NCI-H2227 treated with DMSO at 0.1 percent for 48 hours (cell line): ENCODE data around the gene DENND1C.

Source experiments
- DNase-seq: peaks from one replicate; lab custom pipeline; 2025; lab: John Stamatoyannopoulos, UW

Gene DENND1C

DNA sequence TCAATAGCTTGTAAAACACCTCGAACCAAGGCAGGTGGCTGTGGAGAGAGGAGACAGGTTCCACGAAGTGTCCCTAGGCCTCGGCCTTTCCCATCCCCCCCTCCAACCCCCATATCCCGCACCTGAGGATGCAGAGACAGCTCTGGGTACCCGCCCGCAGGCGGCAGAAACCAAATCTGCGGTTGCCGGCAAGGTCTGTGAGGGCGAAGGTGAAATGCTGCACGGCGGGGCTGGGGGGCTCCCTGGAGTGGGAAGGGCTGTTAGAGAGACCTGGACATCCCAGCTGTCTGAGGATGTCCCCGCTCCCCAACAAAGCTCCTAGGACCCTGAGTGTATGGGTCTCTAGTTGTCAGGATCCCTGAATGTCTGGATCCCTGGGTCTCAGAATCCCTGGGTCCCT, 2.8 kb downstream of the DENND1C start:
- no peak for DNase-seq

DNA sequence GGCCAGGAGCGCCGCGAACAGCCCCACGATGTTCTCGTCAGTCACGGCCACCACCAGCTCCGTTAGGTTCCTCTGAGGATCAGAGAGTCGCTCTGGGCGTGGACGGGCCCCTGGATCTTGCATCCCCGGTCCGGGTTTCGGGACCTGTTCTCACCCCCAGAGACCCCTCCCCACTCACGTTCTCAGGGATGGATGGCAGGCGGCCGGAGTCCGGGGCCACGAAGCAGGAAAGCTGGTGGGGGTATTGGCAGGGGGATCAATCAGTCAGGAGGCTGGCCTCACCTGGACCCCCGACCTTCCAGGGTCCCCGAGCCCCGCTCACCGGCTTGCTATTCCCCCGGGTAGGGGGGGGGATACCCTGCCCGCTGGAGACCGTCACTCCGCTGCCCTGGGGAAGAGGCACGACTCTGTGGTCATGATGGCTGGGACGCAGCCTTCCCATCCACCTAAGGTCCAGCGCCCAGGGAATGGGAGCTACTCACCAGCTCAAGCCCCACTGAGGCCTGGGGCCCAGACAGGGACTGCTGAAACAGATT, 4.6 kb downstream of the DENND1C start:
- DNase-seq, result no peak

DNA sequence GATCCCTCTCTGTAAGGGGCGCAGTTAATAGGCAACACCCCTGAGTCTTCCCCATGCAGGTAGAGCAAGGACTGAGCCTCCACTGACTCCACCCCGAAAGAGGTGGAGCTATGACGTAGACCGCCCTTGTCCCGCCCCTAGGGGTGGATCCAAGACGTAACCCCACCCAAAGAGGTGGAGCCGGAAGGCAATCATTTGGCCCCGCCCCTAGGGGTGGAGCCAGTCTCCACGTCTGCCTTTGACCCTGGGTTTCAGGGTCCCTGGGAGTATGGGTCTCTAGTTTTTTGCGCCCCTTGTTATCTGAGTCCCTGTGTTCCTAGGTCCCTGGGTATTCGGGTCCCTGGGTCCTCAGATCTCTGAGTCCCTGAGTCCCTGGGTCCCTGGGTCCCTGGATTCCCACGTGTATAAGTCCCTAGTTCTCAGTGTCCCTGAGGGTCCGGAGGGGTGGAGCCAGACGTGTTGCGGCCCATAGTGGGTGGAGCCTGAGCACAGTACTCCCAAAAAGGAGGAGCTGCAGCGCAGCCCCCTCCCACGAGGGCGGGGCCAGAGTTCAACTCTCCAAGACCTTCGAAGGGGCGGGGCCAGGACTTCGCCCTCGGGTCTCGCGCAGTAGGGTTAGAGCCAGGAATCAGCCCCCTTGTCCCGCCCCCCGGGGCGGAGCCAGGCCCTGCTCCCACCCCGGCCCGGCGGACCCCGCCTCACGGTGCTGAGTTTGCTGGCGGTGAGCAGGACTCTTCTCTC, 5.3 kb downstream of the DENND1C start:
- peak; percentile 42 for DNase-seq

DNA sequence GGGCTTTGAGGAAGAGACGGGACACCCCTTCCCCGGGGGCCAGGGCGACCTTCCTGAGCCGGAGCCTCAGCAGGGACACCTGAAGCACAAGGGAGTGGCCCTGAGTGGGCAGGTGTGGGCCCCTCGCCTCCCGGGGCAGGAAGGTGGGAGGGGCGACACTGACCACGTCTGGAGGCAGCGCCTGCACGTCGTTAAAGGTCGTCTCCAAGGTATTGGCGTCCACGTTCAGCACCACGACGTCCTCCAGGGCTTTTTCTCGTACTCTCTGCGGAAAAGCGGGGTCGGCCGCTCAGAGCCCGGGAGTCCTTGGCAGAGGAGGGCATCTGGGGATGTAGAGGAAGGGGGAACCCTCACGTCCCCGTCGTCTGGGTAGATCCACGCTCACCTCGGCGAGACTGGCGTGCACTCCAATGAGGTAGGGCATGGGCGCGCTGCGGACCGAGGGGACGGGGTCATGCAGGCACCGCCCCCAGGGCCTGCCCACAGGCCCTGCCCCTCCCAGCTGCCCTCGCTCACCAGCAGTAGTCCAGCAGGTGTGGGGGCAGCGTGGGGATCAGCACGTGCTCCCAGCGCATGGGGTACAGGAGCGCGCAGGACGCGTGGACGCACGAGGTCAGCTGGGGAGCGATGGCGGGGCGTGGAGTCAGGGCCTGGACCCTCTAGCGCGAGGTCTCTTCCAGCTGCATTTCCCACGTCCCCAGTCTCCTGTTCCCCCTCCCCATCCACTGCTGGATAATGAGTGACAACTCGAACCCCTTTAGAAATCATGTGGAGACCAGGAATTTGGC, 6.1 kb downstream of the DENND1C start:
- no peak for DNase-seq

DNA sequence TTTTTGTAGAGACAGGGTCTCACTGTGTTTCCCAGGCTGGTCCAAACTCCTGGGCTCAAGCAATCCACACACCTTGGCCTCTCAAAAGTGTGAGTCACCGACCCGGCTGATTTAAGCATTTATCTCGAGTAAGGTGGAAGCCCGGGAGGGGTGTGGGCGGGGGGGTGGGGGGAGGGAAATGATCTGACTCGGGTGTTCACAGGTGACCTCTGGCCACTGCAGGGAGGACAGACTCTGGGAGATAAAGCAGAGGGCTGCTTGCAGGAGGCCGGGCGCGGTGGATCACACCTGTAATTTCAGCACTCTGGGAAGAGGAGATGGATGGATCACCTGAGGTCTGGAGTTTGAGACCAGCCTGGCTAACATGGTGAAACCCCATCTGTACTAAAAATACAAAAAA, 7.9 kb downstream of the DENND1C start:
- no peak for DNase-seq

DNA sequence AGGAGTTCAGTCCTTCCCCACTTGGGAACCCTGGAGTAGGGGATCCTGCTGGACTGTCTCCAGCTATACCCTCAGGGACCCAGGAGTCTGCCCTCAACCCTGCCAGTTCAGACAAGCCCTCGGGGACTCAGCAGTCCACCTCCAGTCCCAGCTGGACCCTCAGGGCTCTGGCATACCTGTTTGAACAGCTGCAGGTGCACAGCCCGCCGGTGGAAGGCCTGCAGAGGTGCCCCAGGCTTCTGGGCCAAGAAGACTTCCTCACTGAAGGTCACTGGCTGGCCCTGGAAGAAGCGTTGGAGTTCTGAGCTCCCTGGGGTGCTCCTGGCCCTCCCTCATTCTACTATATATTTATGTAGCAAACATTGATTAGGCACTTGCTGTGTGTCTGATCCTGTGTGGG, 8.9 kb downstream of the DENND1C start:
- DNase-seq, result no peak

DNA sequence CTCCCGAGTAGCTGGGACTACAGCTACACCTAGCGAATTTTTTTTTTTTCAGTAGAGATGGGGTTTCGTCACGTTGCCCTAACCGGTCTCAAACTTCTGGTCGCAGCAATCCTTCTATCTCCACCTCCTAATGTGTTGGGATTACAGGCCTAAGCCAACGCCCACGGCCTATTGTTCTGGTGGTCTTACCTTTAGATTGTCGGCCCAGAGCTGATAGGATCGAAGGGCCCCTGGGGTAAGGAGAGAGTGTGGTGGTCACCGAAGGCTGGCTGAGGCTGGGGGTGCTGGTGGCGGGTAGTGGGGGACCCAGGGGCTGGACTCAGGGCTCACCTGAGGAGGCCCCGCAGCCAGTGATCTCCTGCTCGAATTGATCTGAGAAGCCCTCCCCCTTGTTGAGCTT, 10.5 kb downstream of the DENND1C start:
- DNase-seq, result no peak

DNA sequence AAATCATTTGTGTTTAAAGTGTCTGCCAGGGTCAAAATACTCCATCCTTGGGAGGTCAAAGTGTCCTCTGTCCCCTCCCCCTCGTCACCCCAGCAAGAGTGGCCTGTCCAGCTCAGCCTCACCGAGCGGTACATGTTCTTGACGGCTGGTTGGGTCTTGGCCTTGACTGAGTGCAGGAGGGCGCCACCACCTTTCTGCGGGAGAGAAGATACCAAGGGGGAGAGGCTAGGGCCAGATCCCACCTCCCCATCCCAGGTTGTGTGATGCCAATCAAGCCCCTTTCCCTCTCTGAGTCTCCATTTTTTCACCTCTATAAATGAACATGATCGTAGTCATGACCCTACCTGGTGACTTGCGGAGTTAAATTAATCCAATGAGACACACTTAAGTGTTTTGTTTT, 11.4 kb downstream of the DENND1C start:
- DNase-seq, result no peak

DNA sequence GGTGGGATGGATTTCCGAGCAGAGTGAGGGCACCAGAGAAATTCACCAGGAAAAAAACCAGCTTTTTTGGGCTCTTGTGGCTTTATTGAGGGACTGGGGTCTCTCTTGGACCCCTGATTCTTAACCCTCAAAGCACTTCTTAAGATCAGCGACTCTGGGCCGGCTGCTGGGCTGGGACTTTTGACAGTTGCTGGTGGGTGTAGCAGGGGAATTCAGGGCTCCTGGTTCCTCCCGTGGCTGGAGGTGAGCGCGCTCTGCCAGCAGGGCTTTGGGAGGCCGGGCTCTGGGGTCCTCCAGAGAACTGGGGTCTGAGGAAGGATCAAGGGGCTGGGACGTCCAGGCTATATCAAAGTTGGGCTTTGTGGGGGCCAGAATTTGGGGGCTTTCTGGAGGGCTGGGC, 14.2 kb downstream of the DENND1C start:
- no peak for DNase-seq

DNA sequence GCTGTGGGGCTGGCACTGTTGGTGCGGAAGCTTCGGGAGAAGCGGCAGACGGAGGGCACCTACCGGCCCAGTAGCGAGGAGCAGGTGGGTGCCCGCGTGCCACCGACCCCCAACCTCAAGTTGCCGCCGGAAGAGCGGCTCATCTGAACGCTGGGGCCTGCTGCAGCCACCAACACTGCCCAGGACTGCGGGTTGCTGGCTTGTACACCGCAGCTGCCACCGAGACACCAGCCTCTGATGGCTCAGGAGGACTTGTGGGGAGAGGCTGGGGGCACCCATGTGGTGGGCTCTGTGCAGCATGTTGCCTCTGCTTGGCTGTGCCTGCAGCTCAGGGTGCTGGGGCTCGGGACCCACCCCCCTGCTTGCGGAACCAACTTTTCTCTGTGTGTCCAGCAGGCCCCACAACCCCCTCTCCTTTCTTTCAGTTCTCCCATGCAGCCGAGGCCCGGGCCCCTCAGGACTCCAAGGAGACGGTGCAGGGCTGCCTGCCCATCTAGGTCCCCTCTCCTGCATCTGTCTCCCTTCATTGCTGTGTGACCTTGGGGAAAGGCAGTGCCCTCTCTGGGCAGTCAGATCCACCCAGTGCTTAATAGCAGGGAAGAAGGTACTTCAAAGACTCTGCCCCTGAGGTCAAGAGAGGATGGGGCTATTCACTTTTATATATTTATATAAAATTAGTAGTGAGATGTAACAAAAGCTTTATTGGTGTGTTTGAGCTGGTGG, 14.9 kb downstream of the DENND1C start:
- DNase-seq, result no peak

DNA sequence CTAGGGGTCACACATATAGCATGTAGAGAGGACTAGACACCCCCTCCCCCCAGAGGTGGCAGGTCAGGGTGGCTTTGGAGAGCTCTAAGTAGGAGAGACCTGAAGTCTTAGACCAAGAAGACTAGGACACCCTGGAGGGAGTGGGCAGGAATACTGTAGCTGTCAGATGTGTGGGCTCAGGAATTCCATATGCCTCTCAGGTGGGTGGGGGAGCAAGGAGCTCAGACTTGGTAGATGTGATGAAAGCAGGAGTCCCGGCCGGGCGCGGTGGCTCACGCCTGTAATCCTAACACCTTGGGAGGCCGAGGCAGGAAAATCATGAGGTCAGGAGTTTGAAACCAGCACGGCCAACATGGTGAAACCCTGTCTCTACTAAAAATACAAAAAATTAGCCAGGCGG, 15.9 kb downstream of the DENND1C start:
- DNase-seq, result no peak

DNA sequence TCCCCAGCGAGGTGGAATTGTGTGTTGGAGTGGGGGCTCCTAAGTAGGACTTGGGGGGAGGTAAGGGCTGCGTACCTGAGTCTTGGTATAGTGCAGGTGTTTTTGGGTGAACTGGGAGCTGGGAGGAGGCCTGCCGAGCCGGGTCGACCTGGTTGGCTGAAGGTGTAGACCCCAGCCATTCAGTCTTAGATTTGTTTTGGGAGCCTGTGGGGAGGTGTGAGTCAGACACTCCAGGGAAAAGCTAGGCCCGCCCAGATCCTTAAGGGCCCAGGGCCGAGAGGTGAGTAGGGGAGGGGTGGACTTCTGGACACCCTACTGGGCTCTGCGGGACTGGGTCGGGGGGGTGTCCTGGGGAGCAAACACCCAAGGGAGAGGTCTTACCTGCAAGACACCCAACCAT, 16.6 kb downstream of the DENND1C start:
- no peak for DNase-seq

DNA sequence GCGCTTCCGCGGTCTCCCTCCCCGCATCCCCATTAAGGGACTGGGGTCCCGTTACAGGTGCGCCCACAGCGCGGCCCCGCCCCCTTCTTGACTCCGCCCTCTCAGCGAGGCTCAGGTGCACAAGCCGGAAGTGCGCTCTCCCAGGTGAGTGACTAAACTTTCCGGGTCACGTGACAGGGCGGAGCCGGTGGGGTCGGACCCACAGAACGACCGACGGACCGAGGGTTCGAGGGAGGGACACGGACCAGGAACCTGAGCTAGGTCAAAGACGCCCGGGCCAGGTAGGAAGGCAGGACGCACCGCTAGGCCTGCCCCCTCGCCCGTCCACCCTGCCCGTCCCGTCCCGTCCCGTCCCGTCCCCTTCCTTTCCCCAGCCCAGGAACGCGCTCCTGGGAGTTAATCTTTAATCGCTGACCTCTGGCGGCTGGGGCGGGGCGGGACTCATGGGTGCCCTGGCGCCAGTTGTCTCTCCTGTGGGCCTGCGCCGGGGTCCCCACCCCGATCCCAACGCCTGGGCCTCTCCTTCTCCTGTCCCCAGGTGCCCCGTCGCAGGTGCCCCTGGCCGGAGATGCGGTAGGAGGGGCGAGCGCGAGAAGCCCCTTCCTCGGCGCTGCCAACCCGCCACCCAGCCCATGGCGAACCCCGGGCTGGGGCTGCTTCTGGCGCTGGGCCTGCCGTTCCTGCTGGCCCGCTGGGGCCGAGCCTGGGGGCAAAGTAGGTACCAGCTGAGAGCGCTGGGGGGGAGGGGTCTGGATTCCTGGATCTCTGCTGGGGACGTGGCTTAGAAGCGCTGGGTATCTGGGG, 17.3 kb downstream of the DENND1C start, which contains the start of gene CRB3:
CRB3 (plus strand) TSS at position 202 of the 804 bp plus-strand sequence; CDS start at position 633, 431 bp downstream.
- DNase-seq, result no peak

DNA sequence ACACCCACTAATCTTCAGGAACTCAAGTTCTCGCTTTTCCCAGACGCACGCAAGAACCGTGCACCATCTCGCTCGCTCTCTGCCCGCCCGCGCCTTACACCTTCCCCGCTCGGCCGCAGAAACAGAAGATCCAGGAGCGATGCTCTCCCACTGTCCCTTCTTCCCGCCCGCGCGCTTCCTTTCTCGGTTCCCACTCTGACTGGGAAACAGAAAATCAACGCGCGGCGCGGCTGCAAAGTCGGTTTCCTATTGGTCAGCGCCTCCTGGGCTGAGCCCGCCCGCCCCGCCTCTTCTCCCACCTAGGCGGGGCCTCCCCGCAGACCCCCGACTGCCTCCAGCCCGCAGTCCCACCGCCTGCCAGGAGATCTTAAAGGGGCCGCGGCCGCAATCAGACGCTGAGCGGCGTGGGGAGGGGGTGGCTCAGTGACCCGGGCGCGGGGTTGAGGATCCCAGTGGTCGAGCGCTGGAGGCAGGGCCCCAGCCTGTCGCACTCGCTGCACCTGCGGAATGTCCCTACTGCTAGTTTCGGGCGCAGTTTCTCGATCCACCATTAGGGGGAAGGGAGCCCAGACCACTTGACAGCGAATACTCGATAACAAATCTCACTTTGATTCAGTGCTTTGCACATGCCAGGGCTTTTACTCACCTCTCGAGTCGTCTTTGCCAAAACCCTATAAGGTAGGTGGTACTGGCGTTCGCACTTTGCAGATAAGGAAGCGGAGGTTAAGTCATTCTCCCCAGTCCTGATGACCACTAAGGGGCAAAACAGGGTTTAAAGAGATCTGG, 21.3 kb downstream of the DENND1C start:
- peak; percentile 91 for DNase-seq

DNA sequence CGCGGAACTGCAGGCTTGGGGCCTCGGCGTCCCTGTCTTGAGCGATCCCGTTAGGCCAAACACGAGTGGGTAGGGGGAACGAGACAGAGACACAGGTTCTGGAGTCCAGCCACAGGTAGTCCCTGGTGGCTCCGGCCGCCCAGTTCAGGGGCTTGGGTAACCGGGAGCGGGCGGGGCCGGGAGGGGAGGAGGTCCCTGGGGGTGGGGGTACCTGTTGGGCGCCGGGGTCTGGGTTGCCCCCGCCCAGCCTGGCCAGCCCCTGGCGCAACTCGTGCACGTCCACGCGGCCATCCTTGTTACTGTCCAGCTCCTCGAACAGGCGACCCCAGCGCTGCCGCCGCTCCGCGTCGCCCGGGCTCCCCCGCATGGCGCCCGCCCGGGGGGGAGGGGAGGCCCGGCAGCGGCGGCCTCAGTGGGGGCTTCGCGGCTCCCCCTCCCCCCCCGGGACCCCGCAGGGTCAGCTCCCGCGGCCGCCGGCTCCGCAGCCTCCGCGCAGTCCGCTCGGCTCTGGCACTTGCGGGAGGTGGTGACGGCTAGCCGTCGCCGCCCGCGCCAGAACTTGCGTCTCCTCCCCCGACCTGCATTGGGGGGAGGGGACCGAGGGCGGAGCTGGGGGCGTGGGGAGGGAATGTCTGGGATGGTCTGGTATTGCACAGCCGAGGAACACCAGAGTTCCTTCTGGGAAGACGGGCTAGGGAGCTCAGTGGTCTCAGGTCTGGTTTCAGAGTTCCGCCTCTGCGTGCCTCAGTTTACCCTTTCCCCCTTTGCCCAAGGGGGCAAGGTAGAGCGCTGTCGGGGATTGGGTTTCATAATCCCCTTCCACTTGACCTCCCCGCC, 22.1 kb downstream of the DENND1C start, which contains the start of gene SLC25A23:
SLC25A23 (minus strand) TSS at position 531 of the 837 bp plus-strand sequence; CDS start at position 367, 164 bp downstream.
- DNase-seq, result peak; percentile 55

DNA sequence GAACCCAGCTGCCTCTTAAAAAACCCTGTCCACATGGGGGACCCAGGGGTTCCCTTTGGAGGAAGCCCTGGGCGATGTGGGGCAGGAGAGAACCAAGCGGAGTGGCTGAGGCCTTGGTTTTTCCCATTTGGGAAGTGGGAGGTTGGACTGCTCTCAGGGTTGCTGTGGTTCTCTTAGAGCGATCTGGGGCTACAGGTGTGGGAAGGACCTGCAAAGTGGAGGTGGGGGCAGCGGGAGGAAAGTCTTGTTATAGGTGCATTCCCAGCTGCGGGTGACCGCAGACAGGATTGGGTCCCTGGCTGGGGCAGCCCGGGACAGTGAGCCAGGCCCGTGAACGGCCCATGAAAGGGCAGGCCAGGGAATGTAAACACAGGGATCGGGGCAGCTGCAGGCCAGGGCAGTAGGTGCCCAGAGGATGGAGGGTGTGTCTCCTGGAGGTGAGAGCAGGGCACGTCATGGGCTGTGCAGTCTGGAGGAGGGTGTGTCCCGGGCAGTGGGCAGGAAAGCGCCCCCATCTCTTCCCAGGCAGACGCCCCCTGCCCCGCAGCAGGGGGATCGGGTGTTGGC, 22.8 kb downstream of the DENND1C start:
- DNase-seq, result no peak

DNA sequence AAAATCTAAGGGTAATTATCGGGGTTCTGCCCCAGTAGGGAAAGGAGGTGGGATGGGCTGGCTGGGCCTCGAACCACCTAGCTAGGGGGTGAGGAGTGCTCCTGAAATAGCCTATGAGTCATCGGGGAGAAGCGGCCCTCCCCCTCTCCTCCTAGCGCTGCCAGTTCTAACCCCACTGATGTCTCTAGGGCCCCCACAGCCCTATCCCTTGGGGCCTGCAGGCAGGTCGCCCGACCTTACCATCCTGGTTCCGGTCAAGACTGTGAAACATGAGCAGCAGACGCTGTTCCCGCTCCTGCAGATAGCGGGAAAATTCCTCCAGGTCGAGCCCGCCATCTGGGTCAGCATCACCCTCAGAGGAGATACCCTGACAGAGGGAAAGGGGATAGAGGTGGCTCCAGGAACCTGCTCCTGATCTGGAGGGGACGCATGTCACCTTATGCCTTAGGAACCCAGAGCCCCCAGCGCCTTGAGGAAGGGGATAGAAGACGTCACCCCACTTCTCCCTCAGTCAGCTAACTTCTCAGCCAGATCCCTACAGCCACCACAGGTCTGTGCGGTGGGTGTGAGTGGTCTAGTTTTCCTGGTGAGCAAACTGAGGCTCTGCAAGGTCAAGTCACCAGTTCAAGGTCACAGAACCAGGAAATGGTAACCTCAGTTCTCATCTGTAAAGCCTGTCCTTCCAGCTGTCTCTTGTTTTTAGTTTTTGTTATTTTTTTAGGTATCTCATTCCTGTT, 23.5 kb downstream of the DENND1C start:
- DNase-seq, result no peak

DNA sequence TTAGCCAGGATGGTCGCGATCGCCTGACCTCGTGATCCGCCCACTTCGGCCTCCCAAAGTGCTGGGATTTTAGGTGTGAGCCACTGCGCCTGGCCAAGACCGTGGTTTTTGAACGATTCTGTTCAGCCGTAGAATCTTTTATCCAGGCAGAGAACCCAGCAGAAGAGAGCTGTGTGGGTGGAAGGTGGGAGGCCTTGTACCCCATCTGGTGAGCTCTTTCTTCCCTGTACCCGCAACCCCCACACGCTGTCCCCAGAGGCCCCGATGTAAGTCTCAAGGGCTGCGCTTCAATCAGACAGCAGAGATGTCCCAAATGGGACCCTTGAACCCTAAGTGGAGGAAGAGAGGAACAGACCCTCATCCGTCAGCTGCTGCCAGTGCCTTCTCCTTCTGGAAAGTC, 25.7 kb downstream of the DENND1C start:
- DNase-seq, result no peak
